ENCODE measurements around the gene SGPL1. TPM values are rescaled to one million over a fixed set of nuclear protein-coding genes. Genes with fewer than 3 reads are reported as not detected.

Gene SGPL1
- total and polyA plus RNA-seq, 2 of the 8 experiments (the other 6 are each of a cell fraction or from before 2014, with no cell fraction given): 20.5 to 51.6 TPM

DNA sequence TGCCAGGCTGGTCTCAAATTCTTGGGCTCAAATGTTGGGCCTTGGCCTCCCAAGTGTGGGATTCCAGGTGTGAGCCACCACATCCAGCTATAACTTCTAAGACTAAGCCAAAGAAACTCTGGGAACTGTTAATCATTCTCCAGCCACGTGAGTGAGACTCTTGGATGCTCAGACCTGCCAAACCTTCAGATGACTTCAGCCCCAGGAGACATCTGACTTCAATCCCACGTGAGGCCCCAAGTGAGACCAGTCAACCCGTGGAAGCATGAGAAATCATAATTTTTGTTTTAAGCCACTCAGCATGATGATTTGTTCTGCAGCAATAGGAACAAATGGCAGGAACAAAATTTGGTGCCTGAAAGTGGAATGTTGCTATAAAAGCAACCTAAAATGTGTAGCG lies 76.9 kb downstream of the SGPL1 start:
- no peak for FAIRE-seq
- Histone ChIP-seq H3K79me2 (ENCODE audit: control insufficient read depth in 1 of 2, insufficient read depth in 2 of 2, low read length in 2 of 2) (no peaks in the 10 kb centered on the region), H3K9ac (replicated peaks in 1 of 4; ENCODE audit: extremely low read depth in 1 of 4, low read depth in 3 of 4, low read length in 3 of 4) (no peak overlapping the region), H3K27me3 (replicated peaks in 1 of 4; ENCODE audit: control insufficient read depth in 3 of 4, extremely low read depth in 1 of 4, insufficient read depth in 3 of 4, low read length in 3 of 4) (no peaks in the 10 kb centered on the region), H4K8ac (ENCODE audit: extremely low read depth, insufficient read depth, low read length) (no peak overlapping the region), H2AK5ac (ENCODE audit: low read depth, low read length) (no peak overlapping the region), H2AFZ (ENCODE audit: low read length) (no peak overlapping the region), H3K23me2 (ENCODE audit: low read depth, low read length) (peaks cover 3% of the 10 kb centered on the region), H3K36me3 (ENCODE audit: control insufficient read depth in 2 of 4, insufficient read depth in 4 of 4, low read length in 3 of 4) (no peaks in the 10 kb centered on the region), H3K79me1 (ENCODE audit: low read depth, low read length) (no peaks in the 10 kb centered on the region), H4K20me1 (replicated peaks in 1 of 2; ENCODE audit: control insufficient read depth in 1 of 2, insufficient read depth in 2 of 2, low read length in 2 of 2) (no peaks in the 10 kb centered on the region), H2BK20ac (ENCODE audit: low read length) (no peak overlapping the region), H3K4me1 (replicated peaks in 1 of 4; ENCODE audit: control insufficient read depth in 3 of 4, insufficient read depth in 4 of 4, low read length in 3 of 4) (peaks cover 7 to 22% (median 13%) of the 10 kb centered on the region in 4 experiments), H3K56ac (replicated peaks; ENCODE audit: insufficient read length, low read depth, low read length) (no peak overlapping the region), H4K5ac (ENCODE audit: insufficient read length, low read depth, low read length) (no peak overlapping the region), H3K9me3 (ENCODE audit: insufficient read depth in 2 of 2, low read depth in 1 of 2, low read length in 1 of 2) (no peaks in the 10 kb centered on the region), H2BK12ac (ENCODE audit: low read depth, low read length) (peak overlapping the region; percentile 62; the same call in 1 of the 2 replicates), H3K18ac (ENCODE audit: extremely low read depth, low read length) (no peak overlapping the region), H3K27ac (ENCODE audit: low read depth, low read length) (no peak overlapping the region), H2BK120ac (replicated peaks; ENCODE audit: low read depth, low read length) (no peak overlapping the region), H3K4ac (replicated peaks; ENCODE audit: insufficient read length, low read depth, low read length) (no peak overlapping the region), H3K23ac (ENCODE audit: insufficient read length) (no peak overlapping the region), H2BK15ac (ENCODE audit: low read length) (no peak overlapping the region), H3K14ac (ENCODE audit: insufficient read length) (no peak overlapping the region), H4K91ac (replicated peaks; ENCODE audit: insufficient read length, low read length) (no peak overlapping the region), H2BK5ac (ENCODE audit: low read depth, low read length) (no peak overlapping the region), H3K4me3 (ENCODE audit: extremely low read depth in 1 of 4, insufficient read depth in 2 of 4, low read depth in 3 of 4, low read length in 4 of 4) (no peak overlapping the region), H3K4me2 (ENCODE audit: insufficient read depth in 1 of 2, low read depth in 2 of 2, low read length in 2 of 2) (peak overlapping the region in 1 of 2 experiments; percentile 22; a peak in 1 of 4 replicates)
- DNase-seq (ENCODE audit: low read depth in 1 of 2, low spot score in 2 of 2): no peak
- WGBS, 2 experiments (ENCODE audit: extremely low coverage in 1 of 2, insufficient coverage in 1 of 2, insufficient read length in 1 of 2, insufficient replicate concordance in 2 of 2, low coverage in 1 of 2, low lambda C conversion rate in 2 of 2, missing lambda C conversion rate in 1 of 2): 88% methylated on average over 4 of the region's 4 CpGs; no CpG with 5 or more reads in 1 of the 2 experiments
- POLR2A ChIA-PET (ENCODE audit: partially characterized antibody): interaction anchor here (0.6 kb wide), 1 partner anchor 30 kb away, joined by 3 read pairs; no protein-coding TSS in a partner anchor
- TF ChIP-seq SP1 (IDR thresholded peaks at IDR 0.05; ENCODE audit: low read depth, low read length): no peak
- no peak for TF ChIP-seq BACH1 (IDR thresholded peaks at IDR 0.05; ENCODE audit: low read length)
- CTCF ChIA-PET (ENCODE audit: partially characterized antibody): interaction anchor here (1.4 to 3.7 kb wide), 2 partner anchors 10 to 12 kb away, joined by 4 to 24 read pairs; no protein-coding TSS in a partner anchor
